ENCODE measurements around the gene DNMT3A. TPM values are rescaled to one million over a fixed set of nuclear protein-coding genes. Genes with fewer than 3 reads are reported as not detected.
"Not testable (repeated sequence)": the region's sequence is repeated elsewhere in the genome, so short reads cannot be mapped to it uniquely, and the experiment has no call there.

Gene DNMT3A
- total RNA-seq, 1 donor from 2014 or later, result 9.5 TPM

GRCh38 chr2:25230948-25231311, 110.8 kb downstream of the DNMT3A start:
- ATAC-seq, result no peak

- ATAC-seq, result no peak
These were observed 111.4 kb downstream of the DNMT3A start for GRCh38 chr2:25230198-25230947.

- no peak for ATAC-seq
These were observed 112.2 kb downstream of the DNMT3A start for GRCh38 chr2:25229279-25230197.

GRCh38 chr2:25228848-25229278, 112.9 kb downstream of the DNMT3A start:
- ATAC-seq, result peak; percentile 77

- no peak for ATAC-seq
These were observed 114.1 kb downstream of the DNMT3A start for GRCh38 chr2:25227576-25227975.

GRCh38 chr2:25226827-25227226, 114.9 kb downstream of the DNMT3A start:
- no peak for ATAC-seq

GRCh38 chr2:25222477-25223121, 119.1 kb downstream of the DNMT3A start:
- ATAC-seq, result no peak

- no peak for ATAC-seq
These were observed 120.1 kb downstream of the DNMT3A start for GRCh38 chr2:25221579-25221978.

- ATAC-seq, result no peak
These were observed 121.4 kb downstream of the DNMT3A start for GRCh38 chr2:25220313-25220712.

- peak; percentile 39 for ATAC-seq
These were observed 122.1 kb downstream of the DNMT3A start for GRCh38 chr2:25219621-25220020.

GRCh38 chr2:25218100-25218499, 123.6 kb downstream of the DNMT3A start:
- no peak for ATAC-seq

- peak; percentile 79 for ATAC-seq
These were observed 125.6 kb downstream of the DNMT3A start for GRCh38 chr2:25215948-25216679.

- ATAC-seq, result no peak
These were observed 126.5 kb downstream of the DNMT3A start for GRCh38 chr2:25215232-25215631.

GRCh38 chr2:25213229-25213628, 128.5 kb downstream of the DNMT3A start:
- ATAC-seq, result no peak

- not testable (repeated sequence) for ATAC-seq
These were observed 130.8 kb downstream of the DNMT3A start for GRCh38 chr2:25210923-25211322.

- no peak for ATAC-seq
These were observed 134.6 kb downstream of the DNMT3A start for GRCh38 chr2:25207078-25207545.

GRCh38 chr2:25204190-25204838, 137.4 kb downstream of the DNMT3A start:
- peak; percentile 41 for ATAC-seq

GRCh38 chr2:25202275-25202674, 139.4 kb downstream of the DNMT3A start:
- no peak for ATAC-seq

GRCh38 chr2:25201794-25202193, 139.9 kb downstream of the DNMT3A start:
- peak; percentile 13 for ATAC-seq

- ATAC-seq, result no peak
These were observed 140.5 kb downstream of the DNMT3A start for GRCh38 chr2:25201265-25201664.

GRCh38 chr2:25198576-25198975, 143.1 kb downstream of the DNMT3A start:
- ATAC-seq, result no peak

- ATAC-seq, result no peak
These were observed 143.6 kb downstream of the DNMT3A start for GRCh38 chr2:25198209-25198525.

All from esophagus mucosa (tissue), 1 donor.